CD4-positive, alpha-beta memory T cell (primary cell): Measurements from ENCODE around the gene POLE4. TPM values are rescaled to one million over a fixed set of nuclear protein-coding genes. Genes with fewer than 3 reads are reported as not detected.

Experiments
- CTCF ChIA-PET: fragments of 350-600 bp; sonication (Branson Sonifier 250); formaldehyde crosslinking; loops from one replicate; lab custom pipeline; 2021; ENCODE audit warnings: inconsistent platforms; ENCODE audit not compliant: partially characterized antibody; lab: Charles Lee
- POLR2A ChIA-PET: fragments of 350-600 bp; sonication (Branson Sonifier 250); formaldehyde crosslinking; loops from one replicate; lab custom pipeline; 2021; ENCODE audit not compliant: partially characterized antibody; lab: Charles Lee
- DNase-seq, 5 donors: peaks; one replicate each; pipeline versions ENCODE4 v3.0.0 to v3.0.0-alpha.2; 2020 to 2022; ENCODE audit warnings: mixed read lengths in 1 of 5
- H3K27ac ChIP-seq: one replicate; pipeline ENCODE4 v1.7.0; 2013; ENCODE audit warnings: low read depth, low read length
- H3K27me3 ChIP-seq: 2 replicates; pipeline ENCODE4 v1.7.0; 2013; ENCODE audit warnings: mild to moderate bottlenecking, low read length, moderate library complexity; ENCODE audit not compliant: insufficient read depth
- H3K36me3 ChIP-seq: 2 replicates; pipeline ENCODE4 v1.7.0; 2013; ENCODE audit warnings: mild to moderate bottlenecking, low read length, moderate library complexity; ENCODE audit not compliant: insufficient read depth
- H3K4me1 ChIP-seq: 2 replicates; pipeline ENCODE4 v1.7.0; 2013; ENCODE audit warnings: mild to moderate bottlenecking, low read length, moderate library complexity; ENCODE audit not compliant: insufficient read depth
- H3K4me3 ChIP-seq, 2 donors: one replicate each; pipeline ENCODE4 v1.7.0; 2013; ENCODE audit warnings: low read length in 2 of 2, mild to moderate bottlenecking in 1 of 2
- H3K9me3 ChIP-seq, 2 donors: one replicate each; pipeline ENCODE4 v1.7.0; 2013; ENCODE audit warnings: low read length in 2 of 2, control low read depth in 1 of 2; ENCODE audit not compliant: control insufficient read depth in 1 of 2
- H3K27ac Mint-ChIP-seq, 7 donors: one replicate each; pipeline ENCODE4 v1.8.0; 2020 to 2021; ENCODE audit warnings: mixed read lengths in 7 of 7, mild to moderate bottlenecking in 6 of 7, inconsistent platforms in 3 of 7, moderate library complexity in 3 of 7
- H3K27me3 Mint-ChIP-seq, 2 donors: one replicate each; pipeline ENCODE4 v1.8.0; 2020 to 2021; ENCODE audit warnings: mixed read lengths in 2 of 2
- H3K36me3 Mint-ChIP-seq, 2 donors: one replicate each; pipeline ENCODE4 v1.8.0; 2020 to 2021; ENCODE audit warnings: mixed read lengths in 2 of 2, inconsistent platforms in 1 of 2, mild to moderate bottlenecking in 1 of 2
- H3K4me1 Mint-ChIP-seq, 4 donors: one replicate each; pipeline ENCODE4 v1.8.0; 2020 to 2021; ENCODE audit warnings: mixed read lengths in 4 of 4, mild to moderate bottlenecking in 1 of 4
- H3K4me3 Mint-ChIP-seq, 8 donors: one replicate each; pipeline ENCODE4 v1.8.0; 2020 to 2021; ENCODE audit warnings: mixed read lengths in 8 of 8, mild to moderate bottlenecking in 7 of 8, moderate library complexity in 6 of 8, inconsistent platforms in 3 of 8
- H3K9me3 Mint-ChIP-seq, 8 donors: one replicate each; pipeline ENCODE4 v1.8.0; 2020 to 2021; ENCODE audit warnings: mixed read lengths in 8 of 8, mild to moderate bottlenecking in 5 of 8, inconsistent platforms in 3 of 8, moderate library complexity in 1 of 8
- intact Hi-C: fragments of 100-400 bp; cut with micrococcal nuclease; formaldehyde crosslinking; loops from one replicate; pipeline ENCODE4 v1.15.1; 2023
- polyA plus RNA-seq, 2 donors: library from polyadenylated mRNA; unstranded; fragments of 300-500 nt; fragmentation: Illumina TruSeq; gene quantifications; one replicate each; pipeline ENCODE4 v1.2.3, GENCODE V29; 2021
- total RNA-seq, 2 experiments: library from RNA; stranded (reverse); gene quantifications; one replicate each; pipeline ENCODE4 v1.2.3, GENCODE V29; 2021

POLE4 gene
- total and polyA plus RNA-seq, 4 experiments from 2014 or later = 46.1 to 169 (median 94.4) TPM

DNA sequence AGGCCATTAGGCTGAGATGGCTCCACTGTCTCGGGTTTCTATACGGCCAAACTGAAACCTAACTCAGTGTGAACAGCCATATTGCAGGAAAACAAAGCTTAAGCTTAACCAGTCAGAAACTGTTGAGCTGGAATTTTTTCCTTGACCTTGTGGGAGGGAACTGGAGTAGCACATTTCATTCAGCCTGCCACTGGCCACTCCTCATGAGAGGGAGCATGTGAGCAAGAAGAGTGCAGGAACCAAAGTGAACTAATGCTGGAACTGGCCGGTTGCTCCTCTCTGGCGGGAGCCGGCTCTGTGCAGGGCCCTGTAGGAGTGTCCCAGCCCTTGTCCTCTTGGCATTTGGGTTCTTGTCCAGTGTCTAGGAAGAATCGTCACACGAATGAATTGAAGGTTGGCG, 5.9 kb upstream of the POLE4 start:
- Histone ChIP-seq H3K27ac (no peak overlapping the region), H3K4me1 (no peaks in the 10 kb centered on the region), H3K9me3 (no peaks in the 10 kb centered on the region), H3K27me3 (no peaks in the 10 kb centered on the region), H3K4me3 (no peak overlapping the region), H3K36me3 (no peaks in the 10 kb centered on the region)
- Mint-ChIP-seq H3K36me3 (peaks cover 7 to 34% of the 10 kb centered on the region in 2 donors), H3K4me1 (peaks cover 3 to 14% (median 8%) of the 10 kb centered on the region in 4 donors), H3K27ac (peak overlapping the region in 1 of 7 donors; percentile 30), H3K9me3 (peaks cover 0 to 11% (median 0%) of the 10 kb centered on the region in 8 donors), H3K27me3 (peaks cover 0 to 4% of the 10 kb centered on the region in 2 donors), H3K4me3 (no peak overlapping the region)
- ChIA-PET CTCF (no interaction called here), POLR2A (no interaction called here)
- intact Hi-C loops = no loop called here
- DNase-seq = no peak

DNA sequence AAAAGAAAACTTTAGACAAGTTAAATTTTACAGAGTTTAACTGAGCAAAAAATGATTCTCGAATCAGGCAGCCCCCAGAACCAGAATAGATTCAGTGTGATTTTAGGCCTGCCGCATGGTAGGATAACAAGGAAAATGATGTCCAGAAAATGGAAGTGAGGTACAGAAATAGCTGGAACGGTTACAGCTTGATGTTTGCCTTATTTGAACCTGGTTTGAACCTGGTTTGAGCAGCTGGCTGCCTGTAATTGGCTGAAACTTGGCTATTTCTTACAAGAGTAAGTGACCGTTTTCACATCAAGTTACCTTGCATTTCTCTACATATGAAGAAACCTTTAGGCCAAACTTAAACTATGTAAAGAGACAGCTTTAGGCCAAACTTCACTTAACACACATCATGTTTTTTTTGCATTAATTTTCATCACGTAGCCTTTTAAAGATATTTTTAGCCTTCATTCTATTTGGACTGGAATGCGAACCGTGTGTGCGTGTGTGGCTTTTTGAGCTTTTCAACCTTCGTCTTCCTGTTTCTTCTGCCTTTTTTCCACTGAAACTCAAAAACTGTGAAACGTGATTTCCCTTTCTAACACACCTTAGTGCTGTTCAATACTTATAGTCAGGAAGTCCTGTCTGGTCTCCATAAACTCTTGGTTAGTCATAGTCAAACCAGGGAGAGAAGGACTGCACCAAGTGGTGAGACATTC, 4.5 kb upstream of the POLE4 start:
- peaks cover 9 to 30% of the 10 kb centered on the region in 2 donors for H3K36me3 Mint-ChIP-seq
- peak overlapping the region in 3 of 7 donors; percentile 1 to 16 (median 12) for H3K27ac Mint-ChIP-seq
- CTCF ChIA-PET = no interaction called here

DNA sequence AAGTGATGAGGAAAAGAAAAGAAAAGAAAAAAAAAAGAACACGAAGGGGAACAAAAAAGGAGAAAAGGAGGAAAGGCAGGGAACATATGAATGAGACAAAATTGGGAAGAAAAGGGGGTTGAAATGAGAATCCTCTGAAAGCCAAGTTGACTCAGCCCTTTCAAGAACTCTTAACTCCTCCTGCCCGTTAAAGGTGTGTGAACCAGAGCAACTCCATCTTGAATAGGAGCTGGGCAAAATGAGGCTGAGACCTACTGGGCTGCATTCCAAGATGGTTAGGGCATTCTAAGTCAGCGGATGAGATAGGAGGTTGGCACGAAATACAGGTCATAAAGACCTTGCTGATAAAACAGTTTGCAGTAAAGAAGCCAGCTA, 4.0 kb upstream of the POLE4 start:
- Mint-ChIP-seq H3K27me3 (peaks cover 0 to 4% of the 10 kb centered on the region in 2 donors), H3K27ac (peak overlapping the region in 3 of 7 donors; percentile 1 to 16 (median 12)), H3K4me1 (peaks cover 13 to 31% (median 21%) of the 10 kb centered on the region in 4 donors), H3K9me3 (peaks cover 0 to 11% (median 0%) of the 10 kb centered on the region in 8 donors), H3K4me3 (no peak overlapping the region), H3K36me3 (peaks cover 15 to 30% of the 10 kb centered on the region in 2 donors)
- ChIA-PET CTCF (no interaction called here), POLR2A (no interaction called here)
- Histone ChIP-seq H3K9me3 (no peaks in the 10 kb centered on the region), H3K4me1 (peaks cover 11% of the 10 kb centered on the region), H3K36me3 (no peaks in the 10 kb centered on the region), H3K27ac (no peak overlapping the region), H3K27me3 (no peaks in the 10 kb centered on the region), H3K4me3 (no peak overlapping the region)
- intact Hi-C loops = no loop called here
- no peak for DNase-seq

More for the DNA sequence above, 4.5 kb upstream of the POLE4 start:
- Mint-ChIP-seq H3K4me3 (peak overlapping the region in 1 of 8 donors; percentile 8), H3K9me3 (peaks cover 0 to 11% (median 0%) of the 10 kb centered on the region in 8 donors), H3K27me3 (peaks cover 0 to 4% of the 10 kb centered on the region in 2 donors), H3K4me1 (peaks cover 8 to 25% (median 16%) of the 10 kb centered on the region in 4 donors)
- no peaks in the 10 kb centered on the region for H3K36me3 ChIP-seq
- intact Hi-C loops = no loop called here
- H3K27me3 ChIP-seq = no peaks in the 10 kb centered on the region
- POLR2A ChIA-PET = no interaction called here
- no peak overlapping the region for H3K27ac ChIP-seq
- DNase-seq = no peak
- H3K4me3 ChIP-seq = no peak overlapping the region
- H3K4me1 ChIP-seq = peaks cover 5% of the 10 kb centered on the region
- H3K9me3 ChIP-seq = no peaks in the 10 kb centered on the region

DNA sequence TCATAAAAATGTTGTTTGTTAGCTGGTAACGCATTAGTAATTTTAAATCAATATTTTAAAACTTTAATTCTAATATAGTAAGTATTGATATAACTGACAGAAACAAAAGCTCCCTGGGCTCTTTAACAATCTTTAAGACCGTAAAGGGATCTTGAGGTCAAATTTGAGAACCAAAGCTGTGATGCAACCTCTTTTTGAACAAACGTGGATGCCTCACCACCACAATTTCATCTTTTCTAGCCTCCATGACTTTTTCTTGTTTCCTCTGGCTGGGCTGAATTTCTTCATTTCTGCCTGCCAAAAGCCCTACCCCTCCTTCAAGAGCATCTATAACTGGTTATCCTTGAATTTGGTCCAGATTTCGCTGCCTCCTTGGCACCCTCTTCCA, 563 bp upstream of the POLE4 start:
- Mint-ChIP-seq H3K4me3 (peak overlapping the region; percentile 83 to 91 (median 86)), H3K9me3 (peaks cover 0 to 2% (median 0%) of the 10 kb centered on the region in 8 donors), H3K27ac (peak overlapping the region; percentile 85 to 93 (median 91)), H3K36me3 (peaks cover 32 to 34% of the 10 kb centered on the region in 2 donors), H3K4me1 (peaks cover 33 to 61% (median 46%) of the 10 kb centered on the region in 4 donors), H3K27me3 (no peaks in the 10 kb centered on the region)
- ChIA-PET CTCF (interaction anchor here (0.6 kb wide), 1 partner anchor 184 kb away, joined by 3 read pairs; no protein-coding TSS in a partner anchor), POLR2A (no interaction called here)
- Histone ChIP-seq H3K9me3 (no peaks in the 10 kb centered on the region), H3K4me1 (peaks cover 33% of the 10 kb centered on the region), H3K4me3 (peak overlapping the region; percentile 64 to 72), H3K27me3 (no peaks in the 10 kb centered on the region), H3K27ac (peak overlapping the region; percentile 74), H3K36me3 (peaks cover 8% of the 10 kb centered on the region)
- DNase-seq = no peak
- intact Hi-C loops = loop anchor here (1.0 to 2.0 kb wide), 3 partner anchors 124 to 1573 kb away; partner anchors contain the start of genes ALMS1, HK2 and MRPL19

DNA sequence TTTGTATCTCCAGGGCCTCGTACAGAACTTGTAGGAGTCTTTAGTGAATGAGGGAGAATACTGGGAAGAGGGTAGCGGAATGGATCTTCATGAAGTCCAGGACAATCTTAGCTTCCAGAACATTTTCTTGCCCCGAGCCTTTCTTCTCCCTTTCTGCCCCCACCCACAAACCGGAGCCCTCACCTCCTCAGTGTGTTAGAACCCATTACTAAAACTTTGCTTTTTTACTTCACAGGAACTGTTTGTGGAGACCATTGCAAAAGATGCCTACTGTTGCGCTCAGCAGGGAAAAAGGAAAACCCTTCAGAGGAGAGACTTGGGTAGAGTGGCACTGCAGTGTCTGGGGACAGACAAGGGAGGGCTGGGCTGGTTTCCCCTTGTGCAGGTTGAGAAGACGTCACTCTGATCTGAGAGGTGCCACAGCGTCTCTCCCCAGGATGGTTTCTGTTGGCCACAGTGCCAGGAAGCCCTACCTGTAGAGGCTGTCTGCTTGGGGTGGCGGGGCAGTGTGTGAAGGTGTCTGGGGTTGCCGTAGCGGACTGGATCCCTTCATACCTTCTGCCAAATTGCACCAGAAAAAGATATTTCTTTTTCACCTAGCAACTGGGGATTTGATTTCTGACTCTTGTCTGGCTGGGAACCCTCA, 786 bp downstream of the POLE4 start:
- peak overlapping the region; percentile 83 to 91 (median 86) for H3K4me3 Mint-ChIP-seq
- Histone ChIP-seq H3K36me3 (peaks cover 8% of the 10 kb centered on the region), H3K4me3 (peak overlapping the region; percentile 72 to 79), H3K27ac (peak overlapping the region; percentile 74), H3K4me1 (peaks cover 33% of the 10 kb centered on the region), H3K27me3 (no peaks in the 10 kb centered on the region), H3K9me3 (no peaks in the 10 kb centered on the region)
- H3K9me3 Mint-ChIP-seq = peaks cover 0 to 2% (median 0%) of the 10 kb centered on the region in 8 donors
- H3K36me3 Mint-ChIP-seq = peaks cover 34 to 35% of the 10 kb centered on the region in 2 donors
- intact Hi-C loops = loop anchor here (2.0 kb wide), 2 partner anchors 688 to 1574 kb away; partner anchors contain the start of genes ALMS1 and MRPL19
- DNase-seq = peak in 4 of 5 donors; percentile 8 to 65 (median 12)
- peak overlapping the region; percentile 84 to 95 (median 91) for H3K27ac Mint-ChIP-seq
- ChIA-PET POLR2A (interaction anchor here (1.0 kb wide), 1 partner anchor 10 kb away, joined by 3 read pairs; no protein-coding TSS in a partner anchor), CTCF (no interaction called here)
- H3K27me3 Mint-ChIP-seq = no peaks in the 10 kb centered on the region
- H3K4me1 Mint-ChIP-seq = peaks cover 35 to 62% (median 48%) of the 10 kb centered on the region in 4 donors

DNA sequence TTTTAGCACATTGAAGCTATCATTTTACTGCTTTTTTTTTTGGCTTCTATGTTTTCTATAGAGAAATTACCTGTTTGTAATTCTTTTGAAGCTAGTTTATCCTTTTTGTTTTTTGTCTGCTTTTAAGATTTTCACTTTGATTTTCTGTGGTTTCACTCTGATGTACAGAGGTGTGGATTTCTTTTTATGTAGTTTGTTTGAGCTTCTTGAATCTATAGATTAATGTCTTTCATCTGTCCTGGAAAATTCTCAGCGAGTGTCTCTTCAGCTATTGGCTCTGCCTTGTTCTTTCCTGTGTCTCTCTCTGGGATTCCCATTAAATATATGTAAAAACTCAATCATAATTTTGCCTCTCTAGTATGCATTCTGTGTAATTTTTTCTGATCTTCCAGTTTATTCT, 8.4 kb downstream of the POLE4 start:
- H3K4me3 Mint-ChIP-seq = peak overlapping the region in 3 of 8 donors; percentile 17 to 46 (median 29)
- H3K4me1 Mint-ChIP-seq = peaks cover 24 to 27% (median 25%) of the 10 kb centered on the region in 4 donors
- H3K9me3 Mint-ChIP-seq = peaks cover 0 to 9% (median 0%) of the 10 kb centered on the region in 8 donors
- no peak overlapping the region for H3K27ac ChIP-seq
- H3K4me3 ChIP-seq = no peak overlapping the region
- peaks cover 39 to 55% of the 10 kb centered on the region in 2 donors for H3K36me3 Mint-ChIP-seq
- no peaks in the 10 kb centered on the region for H3K27me3 Mint-ChIP-seq
- DNase-seq = peak in 3 of 5 donors; percentile 6 to 10 (median 8)
- H3K27ac Mint-ChIP-seq = peak overlapping the region in 5 of 7 donors; percentile 18 to 62 (median 27)
- H3K9me3 ChIP-seq = no peaks in the 10 kb centered on the region
- ChIA-PET CTCF (interaction anchor here (1.4 kb wide), 1 partner anchor 252 kb away, joined by 4 read pairs; no protein-coding TSS in a partner anchor), POLR2A (no interaction called here)
- peaks cover 4% of the 10 kb centered on the region for H3K36me3 ChIP-seq
- H3K27me3 ChIP-seq = no peaks in the 10 kb centered on the region
- H3K4me1 ChIP-seq = peaks cover 13% of the 10 kb centered on the region
- intact Hi-C loops = no loop called here

DNA sequence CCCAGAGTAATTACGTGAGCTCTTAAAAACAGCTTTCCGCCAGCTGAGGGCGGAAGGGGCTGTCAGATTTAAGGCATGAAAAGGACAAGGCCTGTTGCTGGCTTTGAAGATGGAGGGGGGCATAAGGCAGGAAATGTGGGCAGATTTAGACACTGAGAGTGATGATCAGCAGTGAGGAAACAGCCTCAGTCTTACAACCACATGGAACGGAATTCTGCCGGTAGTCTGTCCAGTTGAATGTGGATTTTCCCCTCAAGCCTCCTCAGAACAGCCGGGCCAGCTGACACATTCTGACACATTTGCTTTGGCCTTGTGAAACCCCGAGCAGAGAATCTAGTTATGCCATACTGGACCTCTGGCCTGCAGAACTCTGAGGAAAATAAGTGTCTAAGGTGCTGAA, 16.6 kb downstream of the POLE4 start:
- no peak overlapping the region for H3K4me3 ChIP-seq
- intact Hi-C loops = no loop called here
- no peaks in the 10 kb centered on the region for H3K27me3 ChIP-seq
- H3K27ac ChIP-seq = no peak overlapping the region
- Mint-ChIP-seq H3K36me3 (peaks cover 21 to 34% of the 10 kb centered on the region in 2 donors), H3K4me1 (peaks cover 0 to 4% (median 2%) of the 10 kb centered on the region in 4 donors), H3K27ac (peak overlapping the region in 1 of 7 donors; percentile 55), H3K9me3 (peaks cover 0 to 2% (median 0%) of the 10 kb centered on the region in 8 donors), H3K4me3 (no peak overlapping the region), H3K27me3 (no peaks in the 10 kb centered on the region)
- DNase-seq = no peak
- POLR2A ChIA-PET = no interaction called here
- CTCF ChIA-PET = no interaction called here
- H3K9me3 ChIP-seq = no peaks in the 10 kb centered on the region
- no peaks in the 10 kb centered on the region for H3K36me3 ChIP-seq
- no peaks in the 10 kb centered on the region for H3K4me1 ChIP-seq
